Stomach (tissue), 4 donors: ENCODE results near the gene GREM1.

ENCODE experiments used
- CTCF ChIP-seq, 7 experiments: fragments of 450-650 bp in 4 of 7; fragments of 200-600 bp in 3 of 7; sonication (generic) in 3 of 7; IDR thresholded peaks; one replicate each; pipeline ENCODE4 v1.5.1; 2016 to 2019; ENCODE audit warnings: antibody characterized with exemption in 7 of 7, control low read depth in 2 of 7, mild to moderate bottlenecking in 1 of 7
- POLR2A ChIP-seq, 4 donors: fragments of 450-650 bp; IDR thresholded peaks; one replicate each; pipeline ENCODE4 v1.6.1; 2016; ENCODE audit warnings: antibody characterized with exemption in 4 of 4, control low read depth in 2 of 4, mild to moderate bottlenecking in 1 of 4, moderate library complexity in 1 of 4

GRCh38 chr15:32679298-32679690 is 38.5 kb upstream of the GREM1 start:
- no peak for TF ChIP-seq POLR2A (IDR thresholded peaks at IDR 0.05)
- no peak for TF ChIP-seq CTCF (IDR thresholded peaks at IDR 0.05)
